Activated CD8-positive, alpha-beta T cell treated with anti-CD3 and anti-CD28 coated beads, Interleukin-2, amount 10 ng/mL, durations not matched to agents 7 days and 5 days (primary cell): ENCODE measurements around the gene ASXL1. TPM values are rescaled to one million over a fixed set of nuclear protein-coding genes. Genes with fewer than 3 reads are reported as not detected.

ENCODE experiments used
- ATAC-seq: fragments of 150-1000 bp; cut with Tn5 transposase; one replicate; pipeline ENCODE4 v1.10.0; 2021; ENCODE audit warnings: moderate library complexity
- CTCF ChIA-PET: fragments of 350-600 bp; sonication (Branson Sonifier 250); formaldehyde crosslinking; loops from one replicate; lab custom pipeline; 2021; ENCODE audit warnings: antibody characterized with exemption; lab: Charles Lee
- POLR2A ChIA-PET: fragments of 350-600 bp; sonication (Branson Sonifier 250); formaldehyde crosslinking; loops from one replicate; lab custom pipeline; 2021; ENCODE audit warnings: antibody characterized with exemption; lab: Charles Lee
- DNase-seq: peaks from one replicate; pipeline ENCODE4 v3.0.0-alpha.2; 2020
- H3K27ac Mint-ChIP-seq: one replicate; pipeline ENCODE4 v1.8.0; 2021; ENCODE audit warnings: mild to moderate bottlenecking, mixed read lengths
- H3K27me3 Mint-ChIP-seq: one replicate; pipeline ENCODE4 v1.8.0; 2021; ENCODE audit warnings: low read depth, mixed read lengths
- H3K36me3 Mint-ChIP-seq: one replicate; pipeline ENCODE4 v1.8.0; 2021; ENCODE audit warnings: low read depth, mixed read lengths
- H3K4me1 Mint-ChIP-seq: one replicate; pipeline ENCODE4 v1.8.0; 2021; ENCODE audit warnings: low read depth, mixed read lengths
- H3K4me3 Mint-ChIP-seq: one replicate; pipeline ENCODE4 v1.8.0; 2021; ENCODE audit warnings: mild to moderate bottlenecking, mixed read lengths
- H3K9me3 Mint-ChIP-seq: one replicate; pipeline ENCODE4 v1.8.0; 2022; ENCODE audit warnings: mixed read lengths; ENCODE audit not compliant: insufficient read depth
- total RNA-seq, 2 experiments: library from RNA; stranded (reverse); gene quantifications; one replicate each; pipeline ENCODE4 v1.2.3, GENCODE V29; 2021

The ASXL1 gene
- total RNA-seq, 2 experiments from 2014 or later, result 91.7 to 97.4 TPM

GRCh38 chr20:32482442-32483261, 124.5 kb downstream of the ASXL1 start:
- no peaks in the 10 kb centered on the region for H3K9me3 Mint-ChIP-seq
- H3K27ac Mint-ChIP-seq, result no peak overlapping the region
- no peaks in the 10 kb centered on the region for H3K27me3 Mint-ChIP-seq
- H3K4me1 Mint-ChIP-seq, result peaks cover 23% of the 10 kb centered on the region
- H3K4me3 Mint-ChIP-seq, result peak overlapping the region; percentile 57
- ChIA-PET POLR2A (no interaction called here), CTCF (interaction anchor here (1.2 to 2.4 kb wide), 3 partner anchors 33 to 191 kb away, joined by 4 to 7 read pairs (median 4); partner anchors contain the start of gene C20orf203)
- ATAC-seq, result peak; percentile 25
- H3K36me3 Mint-ChIP-seq, result peaks cover 12% of the 10 kb centered on the region
- peak; percentile 30 for DNase-seq

DNA sequence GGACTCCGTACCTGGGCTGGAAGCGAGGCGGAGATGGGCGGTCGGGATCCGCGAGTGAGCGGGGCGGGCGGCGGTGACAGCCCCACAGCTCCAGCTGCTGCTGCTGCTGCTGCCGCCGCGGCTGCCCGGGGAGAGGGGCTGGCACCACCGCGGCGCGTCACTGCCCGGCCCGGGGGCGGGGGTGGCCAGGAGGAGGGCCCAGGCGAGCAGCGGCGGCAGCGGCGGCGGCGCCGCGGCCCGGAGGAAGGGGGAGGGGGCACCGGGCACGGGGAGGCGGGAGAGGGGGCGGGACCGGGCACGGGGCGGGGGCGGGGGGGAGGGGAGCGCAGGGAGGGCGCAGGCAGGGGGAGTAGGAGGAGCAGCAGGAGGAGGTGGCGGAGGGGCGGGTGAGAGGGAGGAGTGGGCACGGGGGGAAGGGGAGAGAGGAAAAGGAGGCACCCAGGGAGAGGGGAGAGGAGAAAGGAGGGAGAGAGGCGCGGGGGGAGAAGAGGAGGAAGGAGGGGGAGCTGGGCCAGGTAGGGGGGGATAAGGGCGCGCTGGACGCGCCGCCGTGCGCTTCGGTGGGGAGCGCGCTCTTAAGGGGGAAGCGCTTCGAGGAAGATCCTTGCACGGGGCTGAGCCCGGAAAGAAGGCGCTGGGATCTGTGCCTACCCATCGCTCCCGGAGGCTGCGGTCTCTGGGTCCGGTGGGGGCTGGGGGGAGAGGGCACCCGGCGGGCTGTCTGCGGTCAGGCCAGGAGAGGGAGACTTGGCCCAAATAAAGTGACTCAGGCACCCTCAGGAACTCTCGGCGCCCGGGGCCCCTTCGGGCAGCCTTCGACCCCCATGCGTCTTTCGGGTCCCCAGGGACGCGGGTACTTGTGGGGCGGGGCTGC, 125.5 kb downstream of the ASXL1 start:
- CTCF ChIA-PET, result interaction anchor here (1.2 to 3.1 kb wide), 3 partner anchors 25 to 168 kb away, joined by 4 to 14 read pairs (median 12); no protein-coding TSS in a partner anchor

GRCh38 chr20:32484225-32484957, 126.3 kb downstream of the ASXL1 start:
- ATAC-seq (peak; percentile 34), DNase-seq (peak; percentile 37)
- peaks cover 23% of the 10 kb centered on the region for H3K4me1 Mint-ChIP-seq
- CTCF ChIA-PET, result interaction anchor here (0.7 to 3.1 kb wide), 9 partner anchors 14 to 189 kb away, joined by 3 to 14 read pairs (median 4); partner anchors contain the start of genes ASXL1 and C20orf203
- H3K27ac Mint-ChIP-seq, result no peak overlapping the region
- no peaks in the 10 kb centered on the region for H3K9me3 Mint-ChIP-seq
- peak overlapping the region; percentile 46 for H3K4me3 Mint-ChIP-seq
- no peaks in the 10 kb centered on the region for H3K27me3 Mint-ChIP-seq
- POLR2A ChIA-PET, result interaction anchor here (0.8 kb wide), 1 partner anchor 402 kb away, joined by 3 read pairs; no protein-coding TSS in a partner anchor
- peaks cover 17% of the 10 kb centered on the region for H3K36me3 Mint-ChIP-seq

More for the DNA sequence above, 125.5 kb downstream of the ASXL1 start:
- Mint-ChIP-seq H3K4me3 (peak overlapping the region; percentile 68), H3K36me3 (peaks cover 17% of the 10 kb centered on the region), H3K27me3 (no peaks in the 10 kb centered on the region), H3K4me1 (peaks cover 23% of the 10 kb centered on the region), H3K9me3 (no peaks in the 10 kb centered on the region), H3K27ac (no peak overlapping the region)
- DNase-seq (peak; percentile 45), ATAC-seq (peak; percentile 34)
- POLR2A ChIA-PET, result no interaction called here

- Mint-ChIP-seq H3K27me3 (no peaks in the 10 kb centered on the region), H3K36me3 (peaks cover 17% of the 10 kb centered on the region), H3K27ac (peak overlapping the region; percentile 80), H3K4me1 (peaks cover 23% of the 10 kb centered on the region), H3K9me3 (no peaks in the 10 kb centered on the region), H3K4me3 (peak overlapping the region; percentile 83)
- ATAC-seq (peak; percentile 82), DNase-seq (peak; percentile 90)
- POLR2A ChIA-PET, result interaction anchor here (0.8 kb wide), 1 partner anchor 403 kb away, joined by 3 read pairs; no protein-coding TSS in a partner anchor
- CTCF ChIA-PET, result interaction anchor here (0.7 to 3.1 kb wide), 10 partner anchors 13 to 188 kb away, joined by 3 to 14 read pairs (median 4); partner anchors contain the start of genes ASXL1 and C20orf203
Measured at GRCh38 chr20:32484958-32485769, 127.0 kb downstream of the ASXL1 start.

- peaks cover 23% of the 10 kb centered on the region for H3K4me1 Mint-ChIP-seq
- ATAC-seq (no peak), DNase-seq (no peak)
- CTCF ChIA-PET, result interaction anchor here (1.0 to 3.1 kb wide), 8 partner anchors 18 to 188 kb away, joined by 3 to 14 read pairs (median 4); partner anchors contain the start of genes ASXL1 and C20orf203
- peaks cover 23% of the 10 kb centered on the region for H3K36me3 Mint-ChIP-seq
- no peak overlapping the region for H3K4me3 Mint-ChIP-seq
- H3K9me3 Mint-ChIP-seq, result no peaks in the 10 kb centered on the region
- H3K27me3 Mint-ChIP-seq, result no peaks in the 10 kb centered on the region
- POLR2A ChIA-PET, result no interaction called here
- no peak overlapping the region for H3K27ac Mint-ChIP-seq
Measured at GRCh38 chr20:32485770-32486478, 127.8 kb downstream of the ASXL1 start.

DNA sequence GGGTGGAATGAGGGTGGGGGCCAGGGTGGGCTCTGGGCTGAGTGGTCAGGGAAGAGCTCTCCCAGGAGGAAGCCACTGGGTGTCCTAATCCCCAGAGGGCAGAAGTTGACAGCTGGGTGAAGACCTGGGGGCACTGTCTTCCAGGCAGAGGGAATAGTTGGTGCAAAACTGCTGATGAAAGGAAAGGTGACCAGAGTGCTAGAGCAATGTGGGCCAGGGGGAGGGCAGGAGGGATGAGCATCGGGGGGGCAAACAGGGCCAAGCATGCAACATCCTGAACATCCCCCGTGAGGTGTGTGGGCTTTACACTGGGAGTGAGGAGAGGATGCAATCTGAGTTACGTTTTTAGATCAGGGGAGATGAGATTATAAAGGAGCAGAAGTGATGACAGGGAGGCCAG, 129.2 kb downstream of the ASXL1 start:
- ATAC-seq, result no peak
- POLR2A ChIA-PET, result no interaction called here
- Mint-ChIP-seq H3K27ac (no peak overlapping the region), H3K4me1 (peaks cover 20% of the 10 kb centered on the region), H3K36me3 (peaks cover 35% of the 10 kb centered on the region), H3K9me3 (no peaks in the 10 kb centered on the region), H3K4me3 (no peak overlapping the region), H3K27me3 (no peaks in the 10 kb centered on the region)
- CTCF ChIA-PET, result no interaction called here
- no peak for DNase-seq

DNA sequence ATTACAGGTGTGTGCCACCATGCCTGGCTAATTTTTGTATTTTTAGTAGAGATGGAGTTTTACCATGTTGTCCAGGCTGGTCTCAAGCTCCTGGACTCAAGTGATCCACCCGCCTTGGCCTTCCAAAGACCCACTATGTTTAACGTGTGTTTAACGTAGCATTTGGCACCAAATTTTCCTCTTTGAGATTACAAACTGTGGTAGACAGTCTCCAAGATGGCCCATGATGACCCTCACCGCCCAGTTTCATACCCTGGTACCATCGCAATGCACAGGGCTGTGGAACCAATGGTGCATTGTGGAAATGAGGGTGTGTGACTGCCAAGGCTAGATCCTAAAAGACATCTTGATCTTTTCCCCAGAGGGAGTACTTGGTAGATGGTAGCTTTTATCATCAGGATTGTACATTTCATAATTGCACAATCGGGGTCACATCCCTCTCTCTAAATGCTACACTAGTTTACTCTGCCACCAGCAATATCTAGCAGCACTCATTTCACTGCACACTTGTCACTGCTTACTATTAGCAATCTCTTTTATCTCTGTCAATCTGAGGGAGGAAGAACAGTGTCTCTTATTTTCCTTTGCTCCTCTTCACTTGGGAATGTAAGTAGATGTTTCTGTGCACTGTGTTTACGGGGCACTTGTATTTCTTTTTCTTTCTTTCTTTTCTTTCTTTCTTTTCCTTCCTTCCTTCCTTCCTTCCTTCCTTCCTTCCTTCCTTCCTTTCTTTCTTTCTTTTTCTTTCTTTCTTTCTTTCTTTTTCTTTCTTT, 130.1 kb downstream of the ASXL1 start:
- ATAC-seq, result no peak
- no peak overlapping the region for H3K27ac Mint-ChIP-seq

More for the DNA sequence above, 130.1 kb downstream of the ASXL1 start:
- CTCF ChIA-PET, result interaction anchor here (1.5 kb wide), 1 partner anchor 164 kb away, joined by 4 read pairs; no protein-coding TSS in a partner anchor
- H3K4me1 Mint-ChIP-seq, result peaks cover 19% of the 10 kb centered on the region
- H3K27me3 Mint-ChIP-seq, result no peaks in the 10 kb centered on the region
- no peak for DNase-seq
- peaks cover 36% of the 10 kb centered on the region for H3K36me3 Mint-ChIP-seq
- POLR2A ChIA-PET, result interaction anchor here (0.6 kb wide), 1 partner anchor 53 kb away, joined by 3 read pairs; no protein-coding TSS in a partner anchor
- no peaks in the 10 kb centered on the region for H3K9me3 Mint-ChIP-seq
- H3K4me3 Mint-ChIP-seq, result no peak overlapping the region
